Left ventricle myocardium inferior (tissue), 1 donor: ENCODE measurements around the gene SCLT1. TPM values are rescaled to one million over a fixed set of nuclear protein-coding genes. Genes with fewer than 3 reads are reported as not detected.

Source experiments
- DNase-seq: peaks from one replicate; pipeline ENCODE4 v3.0.0-alpha.2; 2020
- H3K27ac ChIP-seq: fragments of 200-600 bp; replicated peaks from 2 replicates; pipeline ENCODE4 v1.8.0; 2021
- H3K27me3 ChIP-seq: fragments of 200-600 bp; 2 replicates; pipeline ENCODE4 v1.8.0; 2021; ENCODE audit warnings: low read depth
- H3K36me3 ChIP-seq: fragments of 200-600 bp; 2 replicates; pipeline ENCODE4 v1.8.0; 2021
- H3K4me1 ChIP-seq: fragments of 200-600 bp; 2 replicates; pipeline ENCODE4 v1.8.0; 2021
- H3K4me3 ChIP-seq: fragments of 200-600 bp; 2 replicates; pipeline ENCODE4 v1.8.0; 2021; ENCODE audit warnings: mild to moderate bottlenecking, moderate library complexity
- H3K9me3 ChIP-seq: fragments of 200-600 bp; replicated peaks from 2 replicates; pipeline ENCODE4 v1.8.0; 2021
- CTCF ChIP-seq: fragments of 200-600 bp; IDR thresholded peaks from 2 replicates; pipeline ENCODE4 v1.8.0; 2021; ENCODE audit warnings: antibody characterized with exemption, mild to moderate bottlenecking, borderline replicate concordance
- intact Hi-C: fragments of 100-400 bp; cut with micrococcal nuclease; formaldehyde crosslinking; loops from one replicate; pipeline ENCODE4 v1.11.0; 2022
- total RNA-seq: library from RNA; stranded (reverse); fragmentation: NEBNext Ultra II Directional; extraction: Animal tissue kit (Norgen Biotek cat#: 25700); gene quantifications from one replicate; pipeline ENCODE4 v1.2.1, GENCODE V29; 2021
- donor health status: DM: no; HTN: yes; CAD: no; lungs with severe emphysema.

The SCLT1 gene
- total RNA-seq, 1 donor from 2014 or later = 10.3 TPM

- peaks cover 14% of the 10 kb centered on the region for H3K36me3 ChIP-seq
- DNase-seq = no peak
- H3K27ac ChIP-seq = no peak overlapping the region
- H3K4me1 ChIP-seq = no peaks in the 10 kb centered on the region
- TF ChIP-seq CTCF = no peak
- intact Hi-C loops = no loop called here
- H3K27me3 ChIP-seq = no peaks in the 10 kb centered on the region
- no peak overlapping the region for H3K4me3 ChIP-seq
- no peaks in the 10 kb centered on the region for H3K9me3 ChIP-seq
These were observed 112.5 kb downstream of the SCLT1 start for GRCh38 chr4:128980816-128981326.

- intact Hi-C loops = no loop called here
- DNase-seq = no peak
- Histone ChIP-seq H3K27ac (no peak overlapping the region), H3K27me3 (no peaks in the 10 kb centered on the region), H3K9me3 (no peaks in the 10 kb centered on the region), H3K36me3 (peaks cover 6% of the 10 kb centered on the region), H3K4me1 (no peaks in the 10 kb centered on the region), H3K4me3 (no peak overlapping the region)
- TF ChIP-seq CTCF = no peak
These were observed 113.4 kb downstream of the SCLT1 start for GRCh38 chr4:128979934-128980333.

GRCh38 chr4:128978985-128979384, 114.4 kb downstream of the SCLT1 start:
- intact Hi-C loops = no loop called here
- no peak for TF ChIP-seq CTCF
- Histone ChIP-seq H3K4me3 (no peak overlapping the region), H3K36me3 (peaks cover 6% of the 10 kb centered on the region), H3K4me1 (no peaks in the 10 kb centered on the region), H3K9me3 (no peaks in the 10 kb centered on the region), H3K27ac (no peak overlapping the region), H3K27me3 (no peaks in the 10 kb centered on the region)
- no peak for DNase-seq

- H3K4me3 ChIP-seq = no peak overlapping the region
- H3K27ac ChIP-seq = no peak overlapping the region
- no peaks in the 10 kb centered on the region for H3K9me3 ChIP-seq
- peaks cover 4% of the 10 kb centered on the region for H3K36me3 ChIP-seq
- DNase-seq = no peak
- intact Hi-C loops = no loop called here
- no peaks in the 10 kb centered on the region for H3K27me3 ChIP-seq
- no peaks in the 10 kb centered on the region for H3K4me1 ChIP-seq
- TF ChIP-seq CTCF = no peak
These were observed 119.2 kb downstream of the SCLT1 start for GRCh38 chr4:128974136-128974581.

GRCh38 chr4:128973384-128973783, 120.0 kb downstream of the SCLT1 start:
- Histone ChIP-seq H3K27ac (no peak overlapping the region), H3K27me3 (no peaks in the 10 kb centered on the region), H3K4me1 (no peaks in the 10 kb centered on the region), H3K36me3 (peaks cover 7% of the 10 kb centered on the region), H3K9me3 (no peaks in the 10 kb centered on the region), H3K4me3 (no peak overlapping the region)
- TF ChIP-seq CTCF = no peak
- DNase-seq = no peak
- intact Hi-C loops = no loop called here

- no peak for DNase-seq
- Histone ChIP-seq H3K27ac (no peak overlapping the region), H3K36me3 (peaks cover 14% of the 10 kb centered on the region), H3K27me3 (no peaks in the 10 kb centered on the region), H3K4me1 (peaks cover 5% of the 10 kb centered on the region), H3K4me3 (no peak overlapping the region), H3K9me3 (no peaks in the 10 kb centered on the region)
- intact Hi-C loops = no loop called here
- no peak for TF ChIP-seq CTCF
These were observed 131.9 kb downstream of the SCLT1 start for GRCh38 chr4:128961405-128961804.
